ENCODE results near the gene RIMKLB.

The RIMKLB gene

DNA sequence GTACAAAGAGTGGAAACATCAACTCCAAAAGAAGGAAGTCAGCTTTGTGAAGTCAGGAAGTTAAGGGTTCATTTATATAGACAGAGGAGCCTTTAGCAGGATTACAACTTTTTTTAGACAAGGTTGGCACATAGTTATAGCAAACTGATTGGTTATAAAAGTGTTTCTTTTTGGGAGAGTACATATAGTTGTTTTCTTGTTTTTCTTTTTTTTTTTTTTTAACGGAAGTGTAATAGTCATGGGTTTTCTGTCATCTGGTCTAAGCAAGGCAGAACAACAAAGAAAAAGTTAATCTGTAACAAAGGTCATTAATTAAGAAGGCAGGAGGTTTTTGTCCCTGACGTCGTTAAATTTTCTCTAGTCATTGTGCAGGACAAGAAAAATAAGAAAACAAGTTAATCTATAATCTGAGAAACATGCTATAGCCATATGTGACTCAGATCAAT lies 22.2 kb upstream of the RIMKLB start:
- Histone ChIP-seq H3K18ac (ENCODE audit: low read length) (no peak overlapping the region), H3K4me2 (ENCODE audit: low read length) (no peak overlapping the region), H4K8ac (ENCODE audit: low read depth, low read length) (no peak overlapping the region), H3K14ac (ENCODE audit: low read length) (no peak overlapping the region), H3K4ac (ENCODE audit: low read depth, low read length) (no peak overlapping the region), H4K12ac (ENCODE audit: low read depth, low read length) (no peak overlapping the region), H2BK5ac (ENCODE audit: low read depth, low read length, poor library complexity) (no peak overlapping the region), H3K9ac (ENCODE audit: low read length) (no peak overlapping the region), H3K36me3 (ENCODE audit: control insufficient read depth in 1 of 2, insufficient read depth in 2 of 2, low read length in 2 of 2) (no peaks in the 10 kb centered on the region), H4K91ac (ENCODE audit: low read depth, low read length) (no peak overlapping the region), H3K9me3 (ENCODE audit: insufficient read depth, low read depth, low read length) (no peaks in the 10 kb centered on the region), H3K27me3 (ENCODE audit: insufficient read depth, low read length) (no peaks in the 10 kb centered on the region), H3K79me1 (ENCODE audit: low read length) (peaks cover 35% of the 10 kb centered on the region), H3K27ac (ENCODE audit: low read depth, low read length) (no peak overlapping the region), H3K23ac (ENCODE audit: low read length) (no peak overlapping the region), H2BK12ac (ENCODE audit: low read length) (no peak overlapping the region), H2AK5ac (ENCODE audit: low read length) (no peak overlapping the region), H3K4me3 (ENCODE audit: low read depth, low read length) (no peak overlapping the region), H2BK120ac (ENCODE audit: insufficient read depth, low read length, poor library complexity) (no peak overlapping the region), H3K4me1 (ENCODE audit: control insufficient read depth in 1 of 2, insufficient read depth in 2 of 2, low read length in 2 of 2) (peaks cover 10 to 18% of the 10 kb centered on the region in 2 experiments), H3K79me2 (ENCODE audit: control insufficient read depth, insufficient read depth, low read length, poor library complexity) (peaks cover 2% of the 10 kb centered on the region), H2AFZ (ENCODE audit: insufficient read depth, low read length, poor library complexity) (no peak overlapping the region)
- no peak for DNase-seq
- no CpG with 5 or more reads among the region's 3 CpGs for WGBS (ENCODE audit: extremely low coverage, insufficient coverage, insufficient read length)

DNA sequence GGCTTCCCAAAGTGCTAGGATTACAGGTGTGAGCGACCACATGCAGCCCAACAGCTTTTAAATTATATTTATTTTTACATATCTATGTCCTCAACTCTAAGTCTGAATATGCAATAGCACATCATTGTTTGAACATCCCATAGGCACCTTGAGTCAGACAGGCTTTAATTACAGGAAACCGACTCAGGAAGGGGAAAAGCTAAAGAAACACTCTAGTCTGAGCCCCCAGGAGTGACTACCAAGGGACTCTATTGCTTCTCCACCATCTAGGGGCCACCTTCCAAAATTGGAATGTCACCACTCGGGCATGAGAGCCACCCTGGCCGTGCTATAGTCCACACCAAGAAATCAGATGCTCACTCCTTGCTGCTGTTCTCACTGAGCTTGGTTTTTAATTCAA lies 21.1 kb upstream of the RIMKLB start:
- no peak overlapping the region for H3K23ac ChIP-seq (ENCODE audit: low read length)
- H2BK5ac ChIP-seq (ENCODE audit: low read depth, low read length, poor library complexity): peak overlapping the region; percentile 80
- H3K9me3 ChIP-seq (ENCODE audit: insufficient read depth, low read depth, low read length): no peaks in the 10 kb centered on the region
- no peak overlapping the region for H4K8ac ChIP-seq (ENCODE audit: low read depth, low read length)
- peaks cover 13 to 26% of the 10 kb centered on the region in 2 experiments for H3K4me1 ChIP-seq (ENCODE audit: control insufficient read depth in 1 of 2, insufficient read depth in 2 of 2, low read length in 2 of 2)
- no peak for DNase-seq
- WGBS (ENCODE audit: extremely low coverage, insufficient coverage, insufficient read length): no CpG with 5 or more reads among the region's 4 CpGs
- H3K27me3 ChIP-seq (ENCODE audit: insufficient read depth, low read length): no peaks in the 10 kb centered on the region
- no peak overlapping the region for H3K4ac ChIP-seq (ENCODE audit: low read depth, low read length)
- H3K79me1 ChIP-seq (ENCODE audit: low read length): peaks cover 38% of the 10 kb centered on the region
- no peak overlapping the region for H3K18ac ChIP-seq (ENCODE audit: low read length)
- H3K14ac ChIP-seq (ENCODE audit: low read length): no peak overlapping the region
- no peaks in the 10 kb centered on the region for H3K36me3 ChIP-seq (ENCODE audit: control insufficient read depth in 1 of 2, insufficient read depth in 2 of 2, low read length in 2 of 2)
- no peak overlapping the region for H3K4me2 ChIP-seq (ENCODE audit: low read length)
- peak overlapping the region; percentile 86 for H2AK5ac ChIP-seq (ENCODE audit: low read length)
- H3K4me3 ChIP-seq (ENCODE audit: low read depth, low read length): no peak overlapping the region
- H2AFZ ChIP-seq (ENCODE audit: insufficient read depth, low read length, poor library complexity): no peak overlapping the region
- peaks cover 2% of the 10 kb centered on the region for H3K79me2 ChIP-seq (ENCODE audit: control insufficient read depth, insufficient read depth, low read length, poor library complexity)
- no peak overlapping the region for H4K12ac ChIP-seq (ENCODE audit: low read depth, low read length)
- H2BK12ac ChIP-seq (ENCODE audit: low read length): no peak overlapping the region
- H4K91ac ChIP-seq (ENCODE audit: low read depth, low read length): peak overlapping the region; percentile 87
- peak overlapping the region; percentile 59 for H3K27ac ChIP-seq (ENCODE audit: low read depth, low read length)
- no peak overlapping the region for H3K9ac ChIP-seq (ENCODE audit: low read length)
- peak overlapping the region; percentile 67 for H2BK120ac ChIP-seq (ENCODE audit: insufficient read depth, low read length, poor library complexity)

DNA sequence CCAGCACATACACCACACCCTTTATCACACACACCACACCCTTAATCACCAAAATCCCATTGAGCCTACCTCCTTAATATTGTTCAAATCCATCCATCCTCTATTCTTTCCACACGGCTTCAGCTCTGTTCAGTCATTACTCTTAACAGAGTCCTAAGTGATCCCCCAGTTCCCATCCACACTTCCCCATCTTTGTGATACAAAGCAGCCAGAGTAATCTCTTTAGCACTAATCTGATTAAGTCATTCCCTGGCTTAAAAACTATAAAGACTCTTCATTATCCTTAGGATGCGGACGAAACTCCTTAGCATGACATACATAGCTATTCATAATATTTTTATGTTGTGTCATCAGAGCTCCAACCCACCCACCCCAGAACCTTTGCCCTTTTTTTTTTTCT lies 20.4 kb upstream of the RIMKLB start:
- peaks cover 2% of the 10 kb centered on the region for H3K79me2 ChIP-seq (ENCODE audit: control insufficient read depth, insufficient read depth, low read length, poor library complexity)
- H4K91ac ChIP-seq (ENCODE audit: low read depth, low read length): peak overlapping the region; percentile 58
- peak overlapping the region; percentile 59 for H3K27ac ChIP-seq (ENCODE audit: low read depth, low read length)
- peak overlapping the region; percentile 83 for H2BK12ac ChIP-seq (ENCODE audit: low read length)
- peak overlapping the region; percentile 67 for H2BK120ac ChIP-seq (ENCODE audit: insufficient read depth, low read length, poor library complexity)
- no peak overlapping the region for H3K4me2 ChIP-seq (ENCODE audit: low read length)
- no peak overlapping the region for H3K4me3 ChIP-seq (ENCODE audit: low read depth, low read length)
- H3K27me3 ChIP-seq (ENCODE audit: insufficient read depth, low read length): no peaks in the 10 kb centered on the region
- no peak overlapping the region for H3K23ac ChIP-seq (ENCODE audit: low read length)
- no peak overlapping the region for H3K18ac ChIP-seq (ENCODE audit: low read length)
- no peaks in the 10 kb centered on the region for H3K36me3 ChIP-seq (ENCODE audit: control insufficient read depth in 1 of 2, insufficient read depth in 2 of 2, low read length in 2 of 2)
- no peaks in the 10 kb centered on the region for H3K9me3 ChIP-seq (ENCODE audit: insufficient read depth, low read depth, low read length)
- WGBS (ENCODE audit: extremely low coverage, insufficient coverage, insufficient read length): no CpG with 5 or more reads among the region's 3 CpGs
- no peak overlapping the region for H2AFZ ChIP-seq (ENCODE audit: insufficient read depth, low read length, poor library complexity)
- H4K12ac ChIP-seq (ENCODE audit: low read depth, low read length): no peak overlapping the region
- peak overlapping the region; percentile 9 for H3K4ac ChIP-seq (ENCODE audit: low read depth, low read length)
- peaks cover 13 to 28% of the 10 kb centered on the region in 2 experiments for H3K4me1 ChIP-seq (ENCODE audit: control insufficient read depth in 1 of 2, insufficient read depth in 2 of 2, low read length in 2 of 2)
- H2BK5ac ChIP-seq (ENCODE audit: low read depth, low read length, poor library complexity): peak overlapping the region; percentile 42
- peak in 1 of 2 donors; percentile 45 for DNase-seq
- peak overlapping the region; percentile 85 for H3K14ac ChIP-seq (ENCODE audit: low read length)
- peak overlapping the region; percentile 83 for H2AK5ac ChIP-seq (ENCODE audit: low read length)
- no peak overlapping the region for H3K9ac ChIP-seq (ENCODE audit: low read length)
- peak overlapping the region; percentile 26 for H4K8ac ChIP-seq (ENCODE audit: low read depth, low read length)
- H3K79me1 ChIP-seq (ENCODE audit: low read length): peaks cover 40% of the 10 kb centered on the region

DNA sequence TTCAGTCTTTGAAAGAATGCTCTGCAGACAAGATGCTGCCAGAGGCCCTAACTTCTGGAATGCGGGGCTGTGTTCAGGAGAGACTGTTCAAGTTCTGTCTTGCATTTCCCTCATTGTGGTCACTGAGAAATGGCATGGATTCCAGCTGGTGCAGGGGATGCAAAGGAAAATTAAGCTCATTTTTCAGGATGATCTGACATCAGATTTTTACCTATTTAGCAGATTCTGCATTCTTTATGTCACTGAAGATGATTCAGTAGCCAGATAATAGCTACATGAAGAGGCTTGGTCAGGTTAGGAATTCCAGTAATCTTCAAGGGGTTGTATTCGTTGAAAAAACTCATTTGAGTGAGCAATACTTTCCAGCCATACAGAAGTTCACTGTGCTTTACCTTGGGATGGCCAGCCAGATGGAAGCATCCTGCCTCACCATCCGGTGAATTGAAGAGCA lies 19.1 kb upstream of the RIMKLB start:
- no peak overlapping the region for H4K8ac ChIP-seq (ENCODE audit: low read depth, low read length)
- H2BK12ac ChIP-seq (ENCODE audit: low read length): no peak overlapping the region
- peak overlapping the region; percentile 84 for H2BK120ac ChIP-seq (ENCODE audit: insufficient read depth, low read length, poor library complexity)
- H3K79me1 ChIP-seq (ENCODE audit: low read length): peaks cover 40% of the 10 kb centered on the region
- no peak overlapping the region for H4K12ac ChIP-seq (ENCODE audit: low read depth, low read length)
- no peak overlapping the region for H3K23ac ChIP-seq (ENCODE audit: low read length)
- peaks cover 13 to 28% of the 10 kb centered on the region in 2 experiments for H3K4me1 ChIP-seq (ENCODE audit: control insufficient read depth in 1 of 2, insufficient read depth in 2 of 2, low read length in 2 of 2)
- no peak overlapping the region for H3K9ac ChIP-seq (ENCODE audit: low read length)
- no peaks in the 10 kb centered on the region for H3K36me3 ChIP-seq (ENCODE audit: control insufficient read depth in 1 of 2, insufficient read depth in 2 of 2, low read length in 2 of 2)
- no CpG with 5 or more reads among the region's 3 CpGs for WGBS (ENCODE audit: extremely low coverage, insufficient coverage, insufficient read length)
- H3K4ac ChIP-seq (ENCODE audit: low read depth, low read length): no peak overlapping the region
- H3K27me3 ChIP-seq (ENCODE audit: insufficient read depth, low read length): no peaks in the 10 kb centered on the region
- H3K4me3 ChIP-seq (ENCODE audit: low read depth, low read length): no peak overlapping the region
- H3K14ac ChIP-seq (ENCODE audit: low read length): no peak overlapping the region
- no peak overlapping the region for H2AFZ ChIP-seq (ENCODE audit: insufficient read depth, low read length, poor library complexity)
- no peak overlapping the region for H3K18ac ChIP-seq (ENCODE audit: low read length)
- H3K27ac ChIP-seq (ENCODE audit: low read depth, low read length): peak overlapping the region; percentile 93
- peaks cover 2% of the 10 kb centered on the region for H3K79me2 ChIP-seq (ENCODE audit: control insufficient read depth, insufficient read depth, low read length, poor library complexity)
- H3K9me3 ChIP-seq (ENCODE audit: insufficient read depth, low read depth, low read length): no peaks in the 10 kb centered on the region
- H4K91ac ChIP-seq (ENCODE audit: low read depth, low read length): peak overlapping the region; percentile 93
- DNase-seq: peak; percentile 95 to 99
- no peak overlapping the region for H3K4me2 ChIP-seq (ENCODE audit: low read length)
- peak overlapping the region; percentile 80 for H2BK5ac ChIP-seq (ENCODE audit: low read depth, low read length, poor library complexity)
- no peak overlapping the region for H2AK5ac ChIP-seq (ENCODE audit: low read length)

Measured in trophoblast cell (in vitro differentiated cells and primary cell).